HCT116 (cell line): ENCODE data around the gene BCL11B. TPM values are rescaled to one million over a fixed set of nuclear protein-coding genes. Genes with fewer than 3 reads are reported as not detected.

Experiments used
- ATAC-seq: fragments of 200-7000 bp; cut with Tn5 transposase; 2 replicates; pipeline ENCODE4 v1.9.1; 2020; ENCODE audit warnings: mild to moderate bottlenecking, moderate library complexity
- BruUV-seq: library from RNA; stranded (reverse); fragments of 400-500 nt; replicated peaks from 2 replicates; lab custom pipeline; 2021; lab: Mats Ljungman, UMichigan
- CTCF ChIA-PET: fragments of 300-600 bp; sonication (Branson Sonifier 250); formaldehyde crosslinking; loops from one replicate; lab custom pipeline; 2021; ENCODE audit warnings: antibody characterized with exemption; lab: Charles Lee
- POLR2A ChIA-PET: fragments of 300-600, 350-600 bp; sonication (Branson Sonifier 250); formaldehyde crosslinking; loops from one replicate; lab custom pipeline; 2021; ENCODE audit warnings: antibody characterized with exemption; lab: Charles Lee
- RAD21 ChIA-PET, 2 experiments: fragments of 300-600 bp; sonication (Branson Sonifier 250); formaldehyde crosslinking; loops; one replicate each; lab custom pipeline; 2023; ENCODE audit warnings: low total read pairs in 2 of 2; ENCODE audit not compliant: uncharacterized antibody in 2 of 2, unreplicated experiment in 2 of 2, low non-redundant PET in 1 of 2; lab: Charles Lee
- DNase-seq: peaks from one replicate; pipeline ENCODE4 v3.0.0-alpha.2; 2010; ENCODE audit warnings: low read depth, low spot score
- H2AFZ ChIP-seq: fragments of 200-600 bp; shearing (Covaris generic), sonication (generic); 2 replicates; pipeline ENCODE4 v1.6.1; 2017; ENCODE audit warnings: low read depth, mixed run types, mixed read lengths, antibody characterized with exemption, low read length; ENCODE audit not compliant: poor library complexity, severe bottlenecking
- H3K27ac ChIP-seq: 2 replicates; pipeline ENCODE4 v1.5.1; 2012; ENCODE audit warnings: low read depth, low read length
- H3K27me3 ChIP-seq: fragments of 200-600 bp; sonication (generic); 2 replicates; pipeline ENCODE4 v1.6.1; 2016; ENCODE audit warnings: mixed run types, low read length, mixed read lengths; ENCODE audit not compliant: insufficient read depth
- H3K36me3 ChIP-seq, 2 experiments: fragments of 200-500 bp in 1 of 2; fragments of 200-600 bp in 1 of 2; sonication (Bioruptor generic) in 1 of 2; sonication (generic) in 1 of 2; 2 replicates each; pipeline versions ENCODE4 v1.5.1 to v1.6.1; 2014 to 2016; ENCODE audit warnings: low read length in 2 of 2, inconsistent platforms in 1 of 2, mixed read lengths in 1 of 2, mixed run types in 1 of 2; ENCODE audit not compliant: insufficient read depth in 2 of 2, control insufficient read depth in 1 of 2
- H3K4me1 ChIP-seq, 2 experiments: fragments of 200-600 bp in 1 of 2; sonication (generic) in 1 of 2; 2 replicates each; pipeline versions ENCODE4 v1.5.1 to v1.6.1; 2012 to 2017; ENCODE audit warnings: low read length in 2 of 2, inconsistent platforms in 1 of 2, mild to moderate bottlenecking in 1 of 2, mixed read lengths in 1 of 2, mixed run types in 1 of 2, moderate library complexity in 1 of 2; ENCODE audit not compliant: insufficient read depth in 2 of 2, control insufficient read depth in 1 of 2
- H3K4me2 ChIP-seq: fragments of 200-600 bp; sonication (generic); 2 replicates; pipeline ENCODE4 v1.6.1; 2017; ENCODE audit warnings: mixed run types, low read length, mixed read lengths
- H3K4me3 ChIP-seq, 2 experiments: fragments of 200-600 bp in 1 of 2; sonication (generic) in 1 of 2; replicated peaks in 1 of 2; 2 replicates each; pipeline ENCODE4 v1.5.1; 2011 to 2016; ENCODE audit warnings: low read length in 2 of 2, control low read depth in 1 of 2, low read depth in 1 of 2, mild to moderate bottlenecking in 1 of 2, mixed read lengths in 1 of 2, mixed run types in 1 of 2
- H3K79me2 ChIP-seq: fragments of 200-600 bp; sonication (generic); 2 replicates; pipeline ENCODE4 v1.6.1; 2017; ENCODE audit warnings: mild to moderate bottlenecking, mixed run types, low read length, moderate library complexity, mixed read lengths; ENCODE audit not compliant: insufficient read depth
- H3K9ac ChIP-seq: fragments of 200-600 bp; sonication (generic); 2 replicates; pipeline ENCODE4 v1.6.1; 2016; ENCODE audit warnings: low read length, mixed read lengths
- H3K9me2 ChIP-seq: fragments of 200-600 bp; sonication (generic), shearing (Covaris generic); 2 replicates; pipeline ENCODE4 v1.6.1; 2017; ENCODE audit warnings: mixed run types, mild to moderate bottlenecking, moderate library complexity; ENCODE audit not compliant: insufficient read depth
- H3K9me3 ChIP-seq, 2 experiments: fragments of 200-500 bp in 1 of 2; fragments of 200-600 bp in 1 of 2; sonication (Bioruptor generic) in 1 of 2; sonication (generic) in 1 of 2; 2 replicates each; pipeline ENCODE4 v1.6.1; 2014 to 2017; ENCODE audit warnings: low read length in 2 of 2, mixed read lengths in 2 of 2, inconsistent platforms in 1 of 2, low read depth in 1 of 2, mild to moderate bottlenecking in 1 of 2, mixed run types in 1 of 2, moderate library complexity in 1 of 2; ENCODE audit not compliant: control insufficient read depth in 1 of 2, insufficient read depth in 1 of 2
- H4K20me1 ChIP-seq: fragments of 200-600 bp; sonication (generic), shearing (Covaris generic); 2 replicates; pipeline ENCODE4 v1.6.1; 2017; ENCODE audit warnings: mixed run types, mild to moderate bottlenecking, moderate library complexity; ENCODE audit not compliant: insufficient read depth
- CEBPB ChIP-seq: IDR thresholded peaks from 2 replicates; pipeline ENCODE4 v1.6.1; 2012; ENCODE audit warnings: low read depth
- ELF1 ChIP-seq: IDR thresholded peaks from 2 replicates; pipeline ENCODE4 v1.6.1; 2012; ENCODE audit warnings: low read depth, borderline replicate concordance
- EZH2 ChIP-seq: fragments of 200-600 bp; sonication (generic); IDR thresholded peaks from 2 replicates; pipeline ENCODE4 v1.6.1; 2017; ENCODE audit warnings: antibody characterized with exemption, mixed run types
- EZH2phosphoT487 ChIP-seq: fragments of 200-600 bp; IDR thresholded peaks from 2 replicates; pipeline ENCODE4 v1.6.1; 2018; ENCODE audit warnings: antibody characterized with exemption, borderline replicate concordance
- FOSL1 ChIP-seq: IDR thresholded peaks from 2 replicates; pipeline ENCODE4 v1.6.1; 2012; ENCODE audit warnings: low read depth
- SIN3A ChIP-seq: IDR thresholded peaks from 2 replicates; pipeline ENCODE4 v1.6.1; 2012; ENCODE audit warnings: low read depth
- SP1 ChIP-seq: IDR thresholded peaks from 2 replicates; pipeline ENCODE4 v1.6.1; 2012; ENCODE audit warnings: low read depth
- TCF7L2 ChIP-seq: IDR thresholded peaks from 2 replicates; pipeline ENCODE4 v1.7.0; 2011; ENCODE audit warnings: borderline replicate concordance, inconsistent platforms; ENCODE audit not compliant: insufficient read depth, insufficient read length; ENCODE audit errors: extremely low read depth
- YY1 ChIP-seq: IDR thresholded peaks from 2 replicates; pipeline ENCODE4 v1.6.1; 2011; ENCODE audit warnings: low read length, low read depth, moderate library complexity, mild to moderate bottlenecking; ENCODE audit not compliant: insufficient replicate concordance; ENCODE audit errors: extremely low read depth
- ZFX ChIP-seq: fragments of 450-650 bp; IDR thresholded peaks from 2 replicates; pipeline ENCODE4 v1.6.1; 2017
- ZNF274 ChIP-seq: fragments of 200-500 bp; sonication (Bioruptor generic); IDR thresholded peaks from 2 replicates; pipeline ENCODE4 v1.6.1; 2014; ENCODE audit warnings: mild to moderate bottlenecking, low read depth, low read length, inconsistent platforms
- intact Hi-C: fragments of 100-400 bp; cut with micrococcal nuclease; formaldehyde crosslinking; loops from 2 replicates; pipeline ENCODE4 v1.10.0; 2022
- total RNA-seq: library from RNA; stranded (reverse); gene quantifications from one replicate; pipeline ENCODE4 v1.2.1, GENCODE V29; 2021; ENCODE audit not compliant: unreplicated experiment
- TF ChIP-seq, protein P1 (sequence below): IDR thresholded peaks from 2 replicates; pipeline ENCODE4 v1.6.1; 2012
- TF ChIP-seq, protein P2 (sequence below): IDR thresholded peaks from 2 replicates; pipeline ENCODE4 v1.6.1; 2012

BCL11B gene
- total RNA-seq, 1 experiment from 2014 or later = 1.1 TPM

- Histone ChIP-seq H3K9me3 (no peaks in the 10 kb centered on the region), H4K20me1 (no peaks in the 10 kb centered on the region), H3K4me3 (no peak overlapping the region)
- POLR2A ChIA-PET = no interaction called here
- BruUV-seq = no TSS peak
- TF ChIP-seq EZH2 = no peak
- TF ChIP-seq, protein P1, sequence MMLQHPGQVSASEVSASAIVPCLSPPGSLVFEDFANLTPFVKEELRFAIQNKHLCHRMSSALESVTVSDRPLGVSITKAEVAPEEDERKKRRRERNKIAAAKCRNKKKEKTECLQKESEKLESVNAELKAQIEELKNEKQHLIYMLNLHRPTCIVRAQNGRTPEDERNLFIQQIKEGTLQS = no peak
- TF ChIP-seq FOSL1 = no peak
- TF ChIP-seq TCF7L2 = no peak
- TF ChIP-seq, protein P2, sequence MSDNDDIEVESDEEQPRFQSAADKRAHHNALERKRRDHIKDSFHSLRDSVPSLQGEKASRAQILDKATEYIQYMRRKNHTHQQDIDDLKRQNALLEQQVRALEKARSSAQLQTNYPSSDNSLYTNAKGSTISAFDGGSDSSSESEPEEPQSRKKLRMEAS = no peak
- TF ChIP-seq YY1 = no peak
- no peak for TF ChIP-seq CEBPB
- no peak for TF ChIP-seq SIN3A
- TF ChIP-seq ZFX = no peak
- TF ChIP-seq EZH2phosphoT487 = no peak
- TF ChIP-seq ZNF274 = no peak
- no peak for TF ChIP-seq ELF1
- TF ChIP-seq SP1 = no peak
- TF ChIP-seq, all 23 proteins: peak for 0
- Histone ChIP-seq H3K36me3 (no peaks in the 10 kb centered on the region), H3K79me2 (no peaks in the 10 kb centered on the region), H3K27me3 (no peaks in the 10 kb centered on the region), H3K9me2 (no peaks in the 10 kb centered on the region), H3K4me2 (no peak overlapping the region), H3K9ac (no peak overlapping the region), H3K4me1 (peaks cover 0 to 7% of the 10 kb centered on the region in 2 experiments; a peak in 1 of 4 replicates), H2AFZ (no peak overlapping the region), H3K27ac (no peak overlapping the region)
- CTCF ChIA-PET = no interaction called here
- no peak for ATAC-seq
- RAD21 ChIA-PET = no interaction called here
- DNase-seq = no peak
- intact Hi-C loops = no loop called here
Measured at GRCh38 chr14:99141236-99141635, 130.8 kb downstream of the BCL11B start.
